K562 treated with DMSO at 1 percent for 4 hours (cell line): ENCODE results near the gene APPBP2. TPM values are rescaled to one million over a fixed set of nuclear protein-coding genes. Genes with fewer than 3 reads are reported as not detected.

Source experiments
- total RNA-seq: library from RNA; unstranded; fragments of 300-600 nt; gene quantifications from 2 replicates; pipeline ENCODE4 v1.2.3, GENCODE V29; 2022; ENCODE audit not compliant: insufficient read depth

Gene APPBP2, protein sequence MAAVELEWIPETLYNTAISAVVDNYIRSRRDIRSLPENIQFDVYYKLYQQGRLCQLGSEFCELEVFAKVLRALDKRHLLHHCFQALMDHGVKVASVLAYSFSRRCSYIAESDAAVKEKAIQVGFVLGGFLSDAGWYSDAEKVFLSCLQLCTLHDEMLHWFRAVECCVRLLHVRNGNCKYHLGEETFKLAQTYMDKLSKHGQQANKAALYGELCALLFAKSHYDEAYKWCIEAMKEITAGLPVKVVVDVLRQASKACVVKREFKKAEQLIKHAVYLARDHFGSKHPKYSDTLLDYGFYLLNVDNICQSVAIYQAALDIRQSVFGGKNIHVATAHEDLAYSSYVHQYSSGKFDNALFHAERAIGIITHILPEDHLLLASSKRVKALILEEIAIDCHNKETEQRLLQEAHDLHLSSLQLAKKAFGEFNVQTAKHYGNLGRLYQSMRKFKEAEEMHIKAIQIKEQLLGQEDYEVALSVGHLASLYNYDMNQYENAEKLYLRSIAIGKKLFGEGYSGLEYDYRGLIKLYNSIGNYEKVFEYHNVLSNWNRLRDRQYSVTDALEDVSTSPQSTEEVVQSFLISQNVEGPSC
- 13.9 and 14.2 TPM in 2 replicates for total RNA-seq

DNA sequence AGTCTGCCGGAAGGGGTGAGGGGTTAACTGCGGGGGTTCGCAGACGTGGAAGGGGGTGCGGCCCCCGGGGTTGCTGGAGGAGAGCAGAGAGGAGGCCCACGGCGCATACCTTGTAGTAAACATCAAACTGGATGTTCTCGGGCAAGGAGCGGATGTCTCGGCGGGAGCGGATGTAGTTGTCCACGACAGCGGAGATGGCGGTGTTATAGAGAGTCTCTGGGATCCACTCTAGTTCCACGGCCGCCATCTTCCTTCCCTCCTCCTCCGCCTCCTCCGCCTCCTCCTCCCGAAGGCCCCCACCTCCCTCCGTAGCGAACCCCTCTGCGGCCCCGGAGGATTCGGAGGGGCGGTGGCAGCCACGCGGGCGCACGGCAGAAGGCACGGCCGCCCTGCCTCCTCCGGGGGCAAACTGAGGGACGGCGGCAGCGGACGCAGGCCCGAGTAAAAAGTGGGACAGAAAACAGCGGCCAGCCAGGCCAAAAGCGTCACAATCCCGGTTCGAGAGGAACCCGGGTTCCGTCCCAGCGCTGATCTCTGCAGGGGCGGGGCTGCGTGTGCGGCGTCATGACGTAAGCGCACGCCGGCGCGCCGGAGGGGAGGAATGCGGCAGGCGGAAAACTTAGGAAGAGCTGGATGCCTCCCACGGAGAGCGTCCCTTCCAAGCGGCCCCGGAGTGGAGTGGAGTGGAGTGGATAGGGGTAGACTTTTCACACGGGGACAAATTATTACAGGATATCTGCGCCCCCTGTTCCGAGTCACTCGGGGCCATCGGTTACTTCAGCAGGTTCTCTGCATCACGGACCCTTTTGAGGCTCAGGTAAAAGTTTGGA lies at the start of gene APPBP2:
TSS of gene APPBP2 (minus strand) at position 558 of the 830 bp plus-strand sequence. CDS start at position 247, 311 bp downstream.

DNA sequence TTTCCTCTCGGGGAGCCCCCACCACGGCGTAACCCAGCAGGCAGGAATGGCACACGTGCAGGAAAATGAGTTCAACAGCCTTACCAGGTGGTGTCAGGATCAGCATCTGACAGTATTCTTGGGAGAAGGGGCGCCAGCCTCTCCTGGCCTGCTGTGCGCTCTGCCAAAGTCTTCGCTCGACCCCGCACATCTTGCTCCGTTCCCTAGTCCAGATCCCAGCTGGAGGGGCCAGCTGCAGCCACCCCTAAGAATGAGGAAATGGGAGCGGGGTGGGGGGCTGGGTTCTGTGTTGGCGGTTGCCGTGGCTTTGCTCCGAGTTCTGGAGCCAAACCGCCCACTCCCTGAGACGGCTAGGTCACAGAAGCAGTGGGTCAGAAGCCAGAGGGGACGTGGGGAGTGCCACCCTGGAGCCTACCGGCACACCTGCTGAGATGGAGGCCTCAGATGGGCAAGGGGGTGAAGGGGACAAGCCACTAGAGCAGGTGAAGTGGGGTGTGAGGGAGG lies 103.8 kb downstream of the APPBP2 start, which contains the start of gene CHCT1:
TSS of gene CHCT1 (plus strand) at position 328 of the 504 bp plus-strand sequence. CDS start at position 432, 104 bp downstream.

Other genes with a start within 250 kb of the APPBP2 start
- gene USP32, start 134.1 kb downstream of the APPBP2 start, total RNA-seq, result 19.9 and 26.4 TPM in 2 replicates
- not detected in 2 replicates for gene CHCT1, start 103.8 kb downstream of the APPBP2 start, total RNA-seq
- 15.5 and 19.0 TPM in 2 replicates for gene PPM1D, start 74.0 kb upstream of the APPBP2 start, total RNA-seq
- gene BCAS3, start 151.6 kb upstream of the APPBP2 start, total RNA-seq, result 5.0 and 5.8 TPM in 2 replicates